HG03354 (cell line): Measurements from ENCODE around the gene CMSS1.

Source experiments
- ATAC-seq: cut with Tn5 transposase; IDR thresholded peaks from one replicate; pipeline ENCODE4 v1.9.1; 2021; ENCODE audit warnings: mild to moderate bottlenecking; ENCODE audit not compliant: unreplicated experiment, poor library complexity, severe bottlenecking

CMSS1 gene

DNA sequence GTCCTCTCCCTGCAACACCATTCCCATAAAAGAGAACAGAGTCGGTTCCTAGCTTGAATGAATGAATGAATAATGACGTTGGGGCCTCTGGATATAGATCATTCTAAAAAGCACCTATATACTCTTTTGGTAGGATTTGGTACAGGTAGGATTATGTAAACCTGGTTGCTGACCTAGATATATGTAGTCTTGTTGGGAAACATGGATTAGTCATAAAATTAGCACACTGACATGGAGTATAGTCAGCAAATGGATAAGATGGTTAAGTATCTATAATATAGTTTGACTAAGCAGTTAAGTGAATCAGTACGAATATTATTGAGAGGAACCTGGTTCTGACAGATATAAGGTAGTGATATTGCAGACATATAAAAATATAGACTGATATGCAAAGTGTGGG lies 154.1 kb downstream of the CMSS1 start:
- no peak for ATAC-seq

DNA sequence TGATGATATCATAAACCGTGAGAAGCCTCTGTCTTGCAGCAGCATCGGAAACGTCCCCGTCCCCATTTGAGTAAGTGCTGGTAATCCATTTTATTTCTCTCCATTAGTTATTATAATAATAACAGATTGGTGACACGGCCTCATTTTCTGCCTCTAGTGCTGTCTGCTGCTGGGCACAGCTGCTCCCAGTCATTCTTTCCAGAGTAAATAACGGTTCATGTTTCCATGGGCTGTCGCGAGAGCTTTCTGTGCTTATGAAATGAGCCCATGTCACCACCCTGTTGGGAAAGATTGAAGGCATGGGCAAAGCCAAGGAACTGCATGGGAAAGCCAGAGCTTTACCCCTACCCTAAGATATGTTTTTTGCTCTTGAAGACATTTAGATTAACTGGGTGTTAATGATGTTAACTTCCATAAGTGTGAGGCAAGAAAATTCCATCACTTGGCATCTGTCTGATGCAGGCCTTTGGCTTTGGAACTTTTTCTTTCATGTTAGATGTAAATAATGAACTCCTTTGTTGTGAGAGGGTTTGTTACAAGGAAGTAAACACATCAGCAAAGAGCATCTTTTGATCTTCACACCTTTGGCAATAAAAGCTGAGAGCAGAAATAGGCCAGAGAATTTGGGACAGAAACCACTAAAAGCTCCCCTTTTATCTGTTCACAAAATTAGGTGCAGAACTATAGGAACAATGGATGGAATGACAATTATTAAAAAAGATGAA lies 154.9 kb downstream of the CMSS1 start:
- ATAC-seq = no peak

DNA sequence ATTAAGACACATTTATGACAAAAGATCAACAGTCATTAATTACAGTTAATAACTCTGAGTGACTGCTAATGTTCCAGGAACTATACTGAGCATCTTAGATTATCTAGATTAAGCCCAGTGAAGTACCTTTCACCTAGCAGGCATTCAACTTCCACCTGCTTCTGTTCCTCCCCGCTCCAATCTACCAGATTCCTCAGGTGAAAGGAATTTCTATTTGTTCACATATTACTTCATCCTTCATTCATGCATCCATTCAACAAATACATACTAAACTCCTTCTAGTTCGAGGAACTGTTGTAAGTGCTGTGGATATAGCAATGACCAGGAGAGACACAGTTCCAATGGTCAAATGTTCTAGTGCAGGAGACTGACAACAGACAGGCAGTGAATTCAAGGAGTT lies 157.3 kb downstream of the CMSS1 start:
- no peak for ATAC-seq

DNA sequence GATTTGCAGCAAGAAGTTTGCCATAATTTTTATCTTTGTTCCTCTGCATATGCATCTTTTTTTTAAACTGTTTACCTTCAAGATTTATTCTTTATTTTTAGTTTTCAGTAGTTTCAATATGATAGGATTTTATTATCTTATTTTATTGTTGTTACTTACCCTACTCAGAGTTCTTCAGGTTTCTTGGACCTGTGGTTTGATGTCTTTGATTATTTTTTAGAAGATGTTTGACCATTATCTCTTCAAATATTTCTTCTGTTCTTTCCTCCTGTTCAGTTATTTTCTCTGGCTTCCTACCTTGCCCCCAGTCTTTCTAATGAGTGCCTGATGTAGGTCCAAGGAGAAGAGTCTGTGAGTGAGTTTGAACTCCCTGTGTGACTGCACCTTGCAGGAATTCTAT lies 158.9 kb downstream of the CMSS1 start:
- no peak for ATAC-seq

DNA sequence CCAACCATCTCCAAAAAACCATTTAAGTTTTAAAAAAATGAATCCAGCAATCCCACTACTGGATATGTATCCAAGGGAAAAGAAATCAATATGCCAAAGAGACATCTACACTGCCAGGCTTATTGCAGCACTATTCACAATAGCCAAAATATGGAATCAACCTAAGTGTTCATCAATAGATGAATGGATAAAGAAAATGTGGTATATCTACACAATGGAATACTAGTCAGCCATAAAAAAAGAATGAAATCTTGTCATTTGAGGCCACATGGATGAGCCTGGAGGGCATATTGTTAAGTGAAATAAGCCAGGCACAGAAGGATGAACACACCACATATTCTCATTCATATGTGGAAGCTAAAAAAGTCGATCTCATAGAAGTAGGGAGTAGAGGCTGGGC lies 160.6 kb downstream of the CMSS1 start:
- ATAC-seq = no peak

DNA sequence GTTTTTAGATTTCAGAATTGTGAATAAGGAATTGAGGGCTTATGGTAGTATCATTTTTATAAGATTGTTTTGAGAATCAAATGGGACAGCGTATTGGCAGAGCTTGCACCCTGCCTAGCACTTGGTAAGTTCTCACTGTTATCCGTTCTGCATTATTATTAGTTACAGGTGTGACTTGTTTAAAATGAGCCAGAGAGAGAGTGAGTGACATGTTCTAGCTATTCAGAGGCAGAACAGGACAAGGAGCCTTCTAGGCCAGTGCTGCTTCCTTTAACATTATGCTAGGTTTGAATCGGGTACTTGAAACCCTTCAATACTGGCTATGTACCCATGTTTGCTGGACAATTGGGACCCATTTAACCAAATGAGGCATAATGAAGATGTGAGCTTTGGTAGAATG lies 162.9 kb downstream of the CMSS1 start:
- no peak for ATAC-seq

DNA sequence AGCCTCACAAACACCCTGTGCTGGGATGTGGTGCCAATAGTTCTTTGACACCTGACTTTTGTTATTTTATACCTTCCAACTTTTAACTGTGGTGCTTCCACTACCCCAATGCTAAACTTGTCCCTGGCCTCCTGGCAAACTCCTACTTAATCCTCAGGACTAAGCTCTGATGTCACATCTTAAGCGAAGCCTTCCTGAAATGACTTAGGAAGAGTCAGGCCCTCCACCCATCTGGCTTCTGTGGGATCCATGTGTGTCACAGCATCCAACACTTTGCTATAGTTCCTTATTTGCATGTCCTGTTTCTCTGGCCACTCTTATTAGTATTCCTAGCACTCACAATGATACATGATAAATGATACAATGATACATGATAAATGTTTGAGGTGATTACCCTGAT lies 163.5 kb downstream of the CMSS1 start:
- ATAC-seq = no peak

DNA sequence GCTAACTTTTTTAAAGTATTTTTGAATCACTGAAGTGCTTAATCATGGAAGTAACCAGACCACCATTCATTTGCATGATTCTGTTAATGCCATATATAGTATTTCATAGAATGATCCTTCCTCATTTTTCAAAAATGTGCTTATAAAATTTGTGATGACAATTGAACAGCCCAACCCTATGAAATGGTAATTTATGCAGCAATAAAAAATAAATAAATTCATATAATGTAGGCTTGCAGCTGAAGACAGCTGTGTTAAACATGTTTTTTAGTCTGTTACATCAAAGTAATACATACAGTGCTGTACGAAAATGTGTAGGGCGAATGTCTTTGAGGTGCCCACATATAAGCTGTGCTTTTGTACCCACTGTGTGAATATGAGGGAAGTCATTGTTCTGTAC lies 165.0 kb downstream of the CMSS1 start:
- ATAC-seq = no peak

DNA sequence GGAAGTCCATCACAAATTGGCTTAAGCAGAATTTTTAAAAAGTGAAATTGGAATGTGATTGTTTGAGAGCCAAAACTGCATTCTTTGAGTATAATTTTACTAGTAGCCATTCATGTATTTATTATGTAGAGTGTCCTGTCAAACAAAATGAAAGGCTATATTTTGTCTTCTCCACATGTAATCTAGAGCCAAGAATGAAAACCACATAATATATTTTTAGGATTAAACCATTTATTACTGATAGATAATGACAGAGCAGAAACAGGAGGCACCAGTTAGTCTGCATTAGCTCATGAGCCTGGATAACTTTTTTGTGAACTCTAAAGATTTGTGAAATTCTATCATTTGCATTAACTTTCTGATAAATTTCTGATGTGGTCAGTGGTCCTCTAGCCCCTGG lies 166.5 kb downstream of the CMSS1 start:
- ATAC-seq = no peak

DNA sequence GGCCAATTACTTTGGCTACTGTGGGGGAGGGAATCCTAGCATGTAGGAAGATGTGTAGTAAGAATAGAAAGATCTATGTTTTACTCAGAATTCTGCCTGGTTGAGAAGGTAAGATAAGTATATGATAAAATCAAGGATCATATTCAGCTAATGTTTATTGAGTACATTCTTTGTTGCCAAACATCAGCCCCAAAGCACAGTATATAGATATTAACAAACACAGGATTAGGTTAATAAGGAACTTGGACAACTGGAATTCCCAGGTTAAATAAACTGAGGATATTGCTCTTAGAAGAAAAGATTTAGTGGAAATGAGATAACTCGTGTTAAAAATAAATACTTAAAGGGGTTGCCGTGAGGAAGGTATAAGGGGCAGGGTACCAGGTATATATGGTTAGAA lies 167.0 kb downstream of the CMSS1 start:
- no peak for ATAC-seq

DNA sequence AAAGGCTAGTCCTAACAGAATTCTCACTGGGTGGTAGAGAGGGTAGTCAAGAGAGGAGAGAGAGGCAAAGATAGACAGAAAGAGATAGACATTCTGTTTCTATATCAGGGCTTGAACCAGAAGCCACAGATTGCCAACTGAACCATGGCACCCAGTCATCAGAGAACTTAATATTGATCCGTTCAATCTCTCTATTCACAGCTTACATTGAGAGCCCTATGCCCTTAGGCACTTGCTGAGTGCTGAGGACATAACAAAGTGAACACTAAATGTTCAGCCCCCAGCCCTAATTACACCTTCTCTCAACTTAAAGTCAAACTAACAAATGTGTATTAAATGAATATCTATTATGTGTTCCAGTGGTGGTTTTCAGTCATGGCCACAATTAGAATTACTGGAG lies 172.5 kb downstream of the CMSS1 start:
- no peak for ATAC-seq

DNA sequence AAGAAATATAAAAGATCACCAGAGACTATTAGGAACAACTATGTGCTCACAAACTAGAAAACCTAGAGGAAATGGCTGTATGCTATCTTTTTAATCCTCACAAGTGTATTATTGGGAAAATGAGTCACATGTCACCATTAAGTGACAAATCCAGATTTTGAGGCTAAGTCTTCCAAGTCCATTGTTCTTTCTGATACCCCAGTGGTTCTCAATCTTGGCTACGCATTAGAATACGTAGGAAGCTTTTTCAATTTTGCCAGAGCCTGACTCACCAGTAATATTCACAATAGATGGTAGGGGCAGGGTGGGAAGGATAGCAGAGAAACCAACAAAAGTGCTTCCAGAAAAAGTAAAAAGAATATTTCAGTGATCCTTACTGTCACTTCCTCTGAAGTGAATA lies 179.6 kb downstream of the CMSS1 start:
- ATAC-seq = no peak

DNA sequence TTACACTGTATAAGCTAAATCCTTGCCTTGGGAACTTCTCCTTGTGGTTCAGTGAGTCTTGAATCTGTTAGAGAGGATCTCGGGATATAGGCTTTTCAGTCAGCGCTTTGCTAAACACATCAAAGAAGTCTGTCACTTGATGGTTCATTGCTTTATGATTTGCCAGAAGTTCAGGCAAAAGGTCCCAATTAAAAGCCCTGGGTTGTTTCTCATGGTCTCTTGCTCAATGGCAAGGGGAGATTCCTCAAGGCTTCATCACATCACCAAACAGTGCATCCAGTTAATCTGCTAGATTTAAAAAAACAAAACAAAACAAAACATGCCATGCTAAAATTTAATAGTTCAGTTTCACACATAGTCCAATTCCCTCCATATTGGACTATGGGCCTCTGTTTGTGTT lies 181.9 kb downstream of the CMSS1 start:
- ATAC-seq = no peak

DNA sequence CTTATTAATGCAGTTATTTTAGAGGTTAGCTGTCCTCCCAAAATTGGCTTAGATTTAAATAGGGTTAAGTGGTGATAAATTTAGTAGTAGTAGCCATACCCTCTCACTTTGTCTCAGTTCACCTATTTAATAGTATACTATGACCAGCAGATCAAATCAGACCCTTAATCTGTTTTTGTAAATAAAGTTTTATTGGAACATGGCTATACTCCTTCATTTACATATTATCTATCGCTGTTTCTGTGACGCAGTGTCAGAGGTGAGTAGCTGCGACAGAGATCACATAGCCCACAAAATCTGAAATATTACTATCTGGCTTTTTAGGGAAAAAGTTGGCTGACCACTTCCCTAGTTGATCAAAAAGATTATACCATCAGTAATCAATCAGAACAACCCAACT lies 183.4 kb downstream of the CMSS1 start:
- ATAC-seq = no peak

DNA sequence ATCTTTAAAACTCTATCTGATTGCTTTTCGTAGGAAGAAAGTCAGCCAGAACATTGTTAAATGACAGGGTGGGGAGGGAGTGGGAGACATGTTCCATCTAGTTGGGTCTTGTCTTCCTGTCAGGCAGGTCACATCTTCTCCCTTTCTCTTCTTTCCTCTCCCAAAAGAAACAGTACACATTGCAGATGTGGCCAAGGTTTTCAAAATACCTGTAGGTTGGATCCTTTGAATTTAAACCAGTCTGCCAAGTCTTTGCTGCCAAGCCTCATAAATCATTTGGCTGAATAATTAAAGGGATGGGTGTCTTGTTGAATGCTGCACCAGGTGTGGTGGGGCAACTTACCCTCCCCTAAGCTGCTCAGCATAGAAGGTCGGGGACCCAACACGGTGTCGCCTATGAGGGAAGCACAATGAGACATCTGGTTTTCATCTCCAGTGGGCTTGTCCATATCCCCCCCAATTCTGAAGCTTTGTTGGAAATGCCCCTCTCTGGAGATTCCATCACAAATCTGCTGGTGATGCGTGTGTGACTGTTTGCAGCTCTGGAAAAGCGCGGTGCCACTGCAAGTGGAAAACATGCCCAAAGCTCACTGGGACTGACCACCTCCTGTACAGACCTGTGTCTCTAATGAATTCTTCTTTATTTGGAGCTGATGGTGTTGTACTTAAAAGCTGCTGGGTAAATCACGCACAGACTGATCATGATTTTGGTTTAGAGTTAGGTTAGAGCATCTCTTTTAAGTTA lies 184.0 kb downstream of the CMSS1 start:
- no peak for ATAC-seq

DNA sequence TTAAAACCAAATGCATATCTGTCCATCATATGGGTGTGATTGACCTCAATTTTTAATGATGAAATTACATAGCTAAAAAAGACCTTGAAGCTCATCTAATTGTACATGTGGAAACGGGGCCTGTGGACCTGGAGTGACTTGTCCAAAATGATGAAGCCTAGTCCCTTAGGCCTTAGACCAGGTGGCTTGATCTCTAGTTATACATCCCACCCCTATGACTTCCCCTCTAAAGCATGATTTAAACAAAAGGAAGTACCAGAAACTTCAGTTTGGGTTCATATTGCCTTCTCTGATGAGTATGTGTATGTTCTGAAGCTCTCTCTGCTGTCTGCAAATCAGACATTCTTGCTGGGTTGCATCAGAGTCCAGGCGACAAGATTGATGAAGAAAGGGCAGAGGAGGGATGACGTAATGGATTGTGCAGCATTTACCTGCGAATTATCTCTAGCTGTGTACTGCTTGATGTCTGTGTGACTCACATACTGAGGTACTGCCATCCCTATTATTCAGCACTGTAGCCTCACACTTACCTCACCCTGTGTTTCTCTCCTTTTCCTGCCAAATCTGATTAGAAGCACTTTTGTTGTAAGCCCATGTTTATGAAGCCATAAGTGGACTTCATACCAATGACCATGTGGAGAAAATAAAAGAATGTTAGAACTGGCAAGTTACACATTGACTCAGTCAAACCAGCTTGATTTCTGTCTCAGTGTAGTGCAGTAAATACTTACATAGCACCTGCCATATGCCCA lies 185.1 kb downstream of the CMSS1 start:
- ATAC-seq = no peak

DNA sequence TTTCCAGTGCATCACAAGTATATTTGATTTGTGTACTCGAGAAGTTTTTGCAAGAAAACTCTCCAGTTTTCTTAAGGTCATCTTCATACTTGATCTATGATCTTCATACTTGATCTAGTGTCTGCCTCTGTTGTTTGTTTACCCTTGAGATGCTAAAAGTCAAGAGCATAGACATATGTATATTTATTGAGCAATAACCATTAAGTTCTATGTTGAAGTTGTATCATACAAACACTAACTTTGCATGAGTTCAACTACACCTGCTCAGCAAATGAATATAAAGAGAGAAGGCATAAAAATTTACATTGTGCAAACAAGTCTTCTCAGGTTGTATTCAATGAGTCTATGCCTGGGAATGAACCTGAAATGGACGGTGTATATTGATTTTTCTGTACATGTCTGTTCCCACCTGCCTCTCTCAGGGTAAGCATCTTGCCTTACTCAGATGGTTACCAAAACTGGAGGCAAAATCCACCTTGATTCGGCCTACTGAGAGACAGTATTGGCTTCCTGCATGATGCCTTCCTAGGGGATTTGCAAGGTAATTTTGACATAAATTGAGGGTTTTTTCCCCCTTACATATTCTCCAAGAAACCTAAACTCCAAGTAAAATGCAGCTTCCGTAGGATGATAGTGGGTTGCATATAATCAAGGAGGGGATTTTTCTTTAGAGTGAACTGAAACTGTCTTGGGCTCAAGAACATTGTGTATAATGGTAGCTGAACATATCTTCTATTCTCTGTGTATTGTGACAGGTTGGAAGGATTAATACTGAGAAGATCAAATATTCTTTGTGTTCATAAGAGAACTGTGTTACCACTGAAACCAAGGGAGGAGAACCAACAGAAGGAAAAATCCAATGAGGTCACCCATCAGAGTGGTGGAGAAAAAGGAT lies 186.2 kb downstream of the CMSS1 start:
- no peak for ATAC-seq

DNA sequence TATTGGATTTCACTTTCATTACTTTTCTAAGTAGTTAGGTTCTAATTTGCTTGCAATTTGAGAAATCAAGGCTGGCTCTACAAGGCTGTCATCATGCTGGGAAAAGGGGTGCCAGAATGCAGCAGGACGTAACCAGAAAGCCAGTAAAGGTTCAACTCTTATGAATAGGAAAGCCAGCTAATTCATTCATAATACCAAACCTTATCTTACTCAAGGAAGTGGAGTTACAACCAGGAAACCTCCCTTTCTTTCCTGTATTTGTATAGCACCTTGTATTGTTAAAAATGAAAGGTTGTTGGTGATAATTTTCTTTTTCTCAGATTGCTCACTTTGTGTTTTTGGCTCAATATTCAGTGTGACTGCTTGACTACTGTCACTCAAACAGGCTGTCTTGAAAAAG lies 187.3 kb downstream of the CMSS1 start:
- ATAC-seq = no peak

DNA sequence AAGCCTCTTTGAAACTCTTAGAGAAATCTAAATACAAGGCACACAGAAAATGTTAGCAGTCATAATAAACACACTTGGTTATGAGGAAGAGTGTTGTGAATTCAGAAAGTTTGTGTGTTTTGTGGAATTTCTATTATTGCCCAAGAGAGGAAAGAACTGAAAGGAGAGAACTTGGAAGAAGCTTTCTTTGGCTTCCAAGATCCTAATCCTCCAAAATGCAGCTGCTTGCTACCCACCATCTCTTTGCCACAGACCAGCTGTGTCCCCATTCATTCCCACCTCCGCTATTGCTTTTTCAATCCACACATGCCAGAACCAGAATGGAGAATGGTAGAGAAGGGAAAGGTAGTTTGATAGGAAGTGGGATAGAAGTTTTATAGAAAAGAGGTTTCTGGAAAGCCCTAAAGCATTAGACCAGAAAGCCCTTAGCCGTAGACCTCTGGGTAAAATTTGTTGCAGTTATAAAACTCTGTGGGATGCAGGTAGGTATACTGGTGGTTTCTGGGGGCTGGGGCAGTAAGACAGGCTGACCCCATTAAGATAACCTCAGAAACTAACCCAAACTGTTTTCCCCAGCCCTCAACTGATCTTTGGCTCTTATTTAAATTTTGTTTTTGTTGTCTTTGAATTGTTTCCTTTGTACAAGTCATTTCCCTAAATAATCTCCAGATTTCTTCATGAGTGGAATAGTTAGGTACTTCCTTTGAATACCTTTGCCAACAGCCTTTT lies 188.2 kb downstream of the CMSS1 start:
- no peak for ATAC-seq
